Body of pancreas (tissue), 4 donors: ENCODE results near the gene VANGL1. TPM values are rescaled to one million over a fixed set of nuclear protein-coding genes. Genes with fewer than 3 reads are reported as not detected.
A peak's percentile ranks its signal among the peaks of the same experiment; 100 is the strongest.

ENCODE experiments used
- ATAC-seq: fragments of 150-250 bp; one replicate; pipeline ENCODE4 v1.9.1; 2016
- DNase-seq, 4 donors: peaks; one replicate each; pipeline ENCODE4 v3.0.0-alpha.2; 2019
- H3K27ac ChIP-seq, 4 donors: fragments of 200-600 bp; sonication (generic); 1 replicate in 3 of 4; 2 replicates in 1 of 4; pipeline versions ENCODE4 v1.5.1 to v1.6.1; 2016 to 2019; ENCODE audit warnings: mild to moderate bottlenecking in 1 of 4, mixed read lengths in 1 of 4, moderate library complexity in 1 of 4
- H3K27me3 ChIP-seq, 2 donors: fragments of 200-600 bp; sonication (generic); one replicate each; pipeline ENCODE4 v1.6.0; 2016; ENCODE audit warnings: mild to moderate bottlenecking in 1 of 2
- H3K36me3 ChIP-seq, 2 donors: fragments of 200-600 bp; sonication (generic); replicated peaks in 1 of 2; 2 replicates each; pipeline ENCODE4 v1.5.1; 2016; ENCODE audit warnings: low read depth in 2 of 2; ENCODE audit not compliant: insufficient read depth in 1 of 2
- H3K4me1 ChIP-seq: fragments of 200-600 bp; sonication (generic); one replicate; pipeline ENCODE4 v1.6.0; 2016
- H3K4me3 ChIP-seq, 2 donors: fragments of 200-600 bp; sonication (generic); 1 replicate in 1 of 2; 2 replicates in 1 of 2; pipeline ENCODE4 v1.5.1; 2016 to 2019
- H3K9me3 ChIP-seq, 3 donors: fragments of 200-600 bp; sonication (generic); 1 replicate in 2 of 3; 2 replicates in 1 of 3; pipeline ENCODE4 v1.5.1; 2016
- POLR2A ChIP-seq, 3 donors: fragments of 450-650 bp; IDR thresholded peaks; one replicate each; pipeline ENCODE4 v1.6.1; 2016; ENCODE audit warnings: antibody characterized with exemption in 3 of 3, mild to moderate bottlenecking in 2 of 3
- WGBS, 2 donors: methylation state at CpG; one replicate each; pipeline ENCODE4 v1.1.5; 2017; 5-methylcytosine and 5-hydroxymethylcytosine counted together
- intact Hi-C: fragments of 100-400 bp; cut with DNase I; formaldehyde crosslinking; loops from one replicate; pipeline ENCODE4 v1.15.1; 2023
- total RNA-seq, 2 donors: library from RNA; depleted of rRNA; stranded (reverse); fragments of >200 nt; gene quantifications; one replicate each; pipeline ENCODE4 v1.1.0, GENCODE V29; 2016
- TF ChIP-seq, protein P1 (sequence below), 7 experiments: fragments of 450-650 bp in 4 of 7; fragments of 200-600 bp in 3 of 7; sonication (generic) in 3 of 7; IDR thresholded peaks; one replicate each; pipeline ENCODE4 v1.5.1; 2016 to 2019; ENCODE audit warnings: antibody characterized with exemption in 7 of 7

The VANGL1 gene
- total RNA-seq, 2 donors from 2014 or later, result 2.6 to 3.9 TPM

DNA sequence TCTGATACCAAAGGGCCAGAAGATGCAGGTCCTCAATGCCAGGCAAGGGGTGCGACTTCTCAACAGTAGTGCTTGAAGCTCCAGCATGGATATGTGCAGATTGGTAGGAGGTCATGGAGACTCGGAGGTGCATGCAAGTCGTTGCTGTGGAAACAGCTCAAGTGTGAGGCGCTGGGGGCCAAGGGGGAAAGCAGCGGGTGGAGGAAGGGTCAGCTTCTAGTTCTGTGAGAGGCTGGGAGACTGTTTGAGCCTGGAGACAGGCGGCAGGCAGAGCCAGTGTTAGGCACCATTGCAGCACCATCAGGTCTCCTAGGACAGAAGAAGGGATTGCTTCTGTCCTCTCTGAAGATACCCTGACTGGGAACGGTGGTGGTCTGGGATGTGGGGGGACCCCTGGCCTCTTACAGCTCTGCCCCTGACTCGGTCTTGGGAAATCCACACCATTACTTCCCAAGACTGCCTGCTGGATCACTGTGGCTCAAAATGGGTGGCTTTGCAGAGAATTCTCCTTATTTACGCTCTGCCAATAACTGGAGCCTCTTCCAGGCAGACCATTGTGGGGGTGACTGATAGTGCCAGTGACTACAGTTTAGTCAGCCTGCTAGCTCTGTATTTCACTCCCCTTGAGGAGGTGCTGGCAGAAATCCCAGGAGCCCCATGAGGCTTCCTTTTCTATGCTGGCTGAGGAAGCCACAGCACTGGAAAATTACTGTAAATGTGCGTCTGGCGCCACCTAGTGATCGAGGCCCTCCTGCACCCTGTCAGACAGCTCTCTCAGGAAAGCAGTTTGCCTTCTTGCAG, 46.3 kb upstream of the VANGL1 start:
- TF ChIP-seq, protein P1, sequence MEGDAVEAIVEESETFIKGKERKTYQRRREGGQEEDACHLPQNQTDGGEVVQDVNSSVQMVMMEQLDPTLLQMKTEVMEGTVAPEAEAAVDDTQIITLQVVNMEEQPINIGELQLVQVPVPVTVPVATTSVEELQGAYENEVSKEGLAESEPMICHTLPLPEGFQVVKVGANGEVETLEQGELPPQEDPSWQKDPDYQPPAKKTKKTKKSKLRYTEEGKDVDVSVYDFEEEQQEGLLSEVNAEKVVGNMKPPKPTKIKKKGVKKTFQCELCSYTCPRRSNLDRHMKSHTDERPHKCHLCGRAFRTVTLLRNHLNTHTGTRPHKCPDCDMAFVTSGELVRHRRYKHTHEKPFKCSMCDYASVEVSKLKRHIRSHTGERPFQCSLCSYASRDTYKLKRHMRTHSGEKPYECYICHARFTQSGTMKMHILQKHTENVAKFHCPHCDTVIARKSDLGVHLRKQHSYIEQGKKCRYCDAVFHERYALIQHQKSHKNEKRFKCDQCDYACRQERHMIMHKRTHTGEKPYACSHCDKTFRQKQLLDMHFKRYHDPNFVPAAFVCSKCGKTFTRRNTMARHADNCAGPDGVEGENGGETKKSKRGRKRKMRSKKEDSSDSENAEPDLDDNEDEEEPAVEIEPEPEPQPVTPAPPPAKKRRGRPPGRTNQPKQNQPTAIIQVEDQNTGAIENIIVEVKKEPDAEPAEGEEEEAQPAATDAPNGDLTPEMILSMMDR (IDR thresholded peaks at IDR 0.05), result peak; percentile 82 to 93 (median 84)
- TF ChIP-seq POLR2A (IDR thresholded peaks at IDR 0.05), result no peak
- Histone ChIP-seq H3K27me3 (no peaks in the 10 kb centered on the region), H3K27ac (no peak overlapping the region), H3K4me1 (no peaks in the 10 kb centered on the region), H3K4me3 (no peak overlapping the region), H3K36me3 (no peaks in the 10 kb centered on the region), H3K9me3 (no peaks in the 10 kb centered on the region)
- ATAC-seq (peak; percentile 81), DNase-seq (peak; percentile 83 to 88 (median 84))
- WGBS, 2 donors, result 46 to 67% methylated on average over 9 to 12 of the region's 12 CpGs
- intact Hi-C loops, result no loop called here

DNA sequence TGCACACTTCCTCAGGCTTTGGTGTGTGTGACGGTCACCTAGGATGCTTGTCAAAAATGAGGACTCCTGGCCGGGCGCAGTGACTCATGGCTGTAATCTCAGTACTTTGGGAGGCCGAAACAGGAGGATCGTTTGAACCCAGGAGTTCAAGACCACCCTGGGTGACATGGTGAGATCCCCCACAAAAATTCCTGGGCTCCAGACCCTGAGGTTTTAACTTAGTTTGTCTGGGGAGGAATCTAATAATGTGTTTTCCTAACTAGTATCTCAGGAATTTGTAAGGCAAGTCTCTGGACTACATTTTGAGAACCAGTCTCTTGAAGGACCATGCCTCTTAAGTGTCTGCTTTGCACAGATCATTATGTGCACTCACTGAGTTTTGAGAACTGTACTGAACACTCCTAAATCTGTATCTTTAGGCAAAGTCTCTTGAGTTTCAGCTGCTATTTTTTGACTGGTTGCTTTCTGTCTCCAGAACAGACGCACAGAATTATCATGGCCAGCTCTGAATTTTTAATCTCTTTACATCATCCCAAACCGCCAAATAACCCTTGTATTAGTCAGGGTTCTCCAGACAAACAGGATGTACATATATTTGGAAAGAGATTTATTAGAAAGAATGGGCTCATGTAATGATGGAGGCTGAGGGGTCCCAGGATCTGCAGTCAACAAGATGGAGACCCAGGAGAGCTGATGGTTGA, 45.5 kb upstream of the VANGL1 start:
- 32 to 80% methylated on average over 2 to 7 of the region's 7 CpGs for WGBS, 2 donors
- Histone ChIP-seq H3K27me3 (no peaks in the 10 kb centered on the region), H3K36me3 (no peaks in the 10 kb centered on the region), H3K4me3 (no peak overlapping the region), H3K9me3 (no peaks in the 10 kb centered on the region), H3K27ac (no peak overlapping the region), H3K4me1 (no peaks in the 10 kb centered on the region)
- intact Hi-C loops, result no loop called here
- DNase-seq, result no peak
- ATAC-seq, result no peak
- no peak for TF ChIP-seq POLR2A (IDR thresholded peaks at IDR 0.05)
- TF ChIP-seq, protein P1 (IDR thresholded peaks at IDR 0.05), result peak in 1 of 7 experiments; percentile 25

DNA sequence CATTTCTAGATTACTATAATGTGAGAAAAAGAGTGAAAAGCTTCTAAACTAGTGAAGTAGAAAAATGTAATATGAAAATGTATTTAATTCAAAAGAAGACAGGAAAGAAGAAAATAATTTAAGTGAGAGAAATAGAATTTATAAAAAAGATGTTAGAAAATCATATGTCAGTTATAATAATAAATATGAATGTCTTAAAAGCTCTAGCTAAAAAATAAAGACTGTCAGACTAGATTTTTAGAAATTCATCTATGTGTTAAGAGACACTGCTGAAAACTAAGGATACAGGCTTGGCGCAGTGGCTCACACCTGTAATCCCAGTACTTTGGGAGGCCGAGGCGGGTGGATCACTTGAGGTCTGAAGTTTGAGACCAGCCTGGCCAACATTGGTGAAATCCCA, 37.3 kb upstream of the VANGL1 start:
- DNase-seq (no peak), ATAC-seq (no peak)
- H3K4me3 ChIP-seq, result no peak overlapping the region
- H3K36me3 ChIP-seq, result no peaks in the 10 kb centered on the region
- H3K27me3 ChIP-seq, result no peaks in the 10 kb centered on the region
- WGBS, 2 donors, result 88 to 95% methylated on average over 3 of the region's 3 CpGs
- intact Hi-C loops, result no loop called here
- H3K27ac ChIP-seq, result no peak overlapping the region
- no peaks in the 10 kb centered on the region for H3K4me1 ChIP-seq
- TF ChIP-seq POLR2A (IDR thresholded peaks at IDR 0.05), result no peak
- TF ChIP-seq, protein P1 (IDR thresholded peaks at IDR 0.05), result no peak
- no peaks in the 10 kb centered on the region for H3K9me3 ChIP-seq

DNA sequence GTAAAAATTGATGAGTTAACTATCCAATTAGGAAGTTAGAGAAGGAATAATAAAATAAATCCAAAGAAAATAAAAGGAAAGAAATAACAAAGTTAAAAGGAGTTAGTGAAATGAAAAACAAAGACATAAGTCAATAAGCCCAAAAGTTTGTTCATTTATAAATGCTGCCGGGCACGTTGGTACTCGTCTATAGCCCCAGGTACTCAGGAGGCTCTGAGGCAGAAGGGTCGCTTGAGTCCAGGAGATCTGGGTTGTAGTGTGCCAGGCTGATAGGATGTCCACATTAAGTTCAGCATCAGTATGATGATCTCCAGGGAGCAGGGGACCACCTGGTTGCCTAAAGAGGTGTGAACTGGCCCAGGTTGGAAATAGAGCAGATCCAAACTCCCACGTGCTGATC, 35.5 kb upstream of the VANGL1 start:
- Histone ChIP-seq H3K27ac (no peak overlapping the region), H3K36me3 (no peaks in the 10 kb centered on the region), H3K4me1 (no peaks in the 10 kb centered on the region), H3K4me3 (no peak overlapping the region), H3K27me3 (no peaks in the 10 kb centered on the region), H3K9me3 (no peaks in the 10 kb centered on the region)
- TF ChIP-seq, protein P1 (IDR thresholded peaks at IDR 0.05), result no peak
- TF ChIP-seq POLR2A (IDR thresholded peaks at IDR 0.05), result no peak
- ATAC-seq (no peak), DNase-seq (no peak)
- intact Hi-C loops, result loop anchor here (5.0 kb wide), 1 partner anchor 161 kb away; the partner anchor contains the start of gene CASQ2
- WGBS, 2 donors, result 62 to 65% methylated on average over 4 to 5 of the region's 5 CpGs
